PC-9 (cell line): Measurements from ENCODE around the gene EVC2.

Experiments used
- CTCF ChIP-seq: fragments of 200-600 bp; sonication (generic); conservative IDR thresholded peaks from 2 replicates; pipeline ENCODE4 v1.6.1; 2017; ENCODE audit warnings: mixed run types, antibody characterized with exemption, mild to moderate bottlenecking, moderate library complexity
- EZH2 ChIP-seq: fragments of 200-600 bp; sonication (generic); IDR thresholded peaks from 2 replicates; pipeline ENCODE4 v1.8.0; 2017; ENCODE audit warnings: antibody characterized with exemption, low read depth

- TF ChIP-seq CTCF (no peak), EZH2 (no peak)
Observed at GRCh38 chr4:5754529-5754881, 46.1 kb upstream of the EVC2 start.
